Measurements from ENCODE around the gene NTSR2. TPM values are rescaled to one million over a fixed set of nuclear protein-coding genes. Genes with fewer than 3 reads are reported as not detected.

Gene NTSR2
- total RNA-seq, 1 experiment from 2014 or later = not detected

DNA sequence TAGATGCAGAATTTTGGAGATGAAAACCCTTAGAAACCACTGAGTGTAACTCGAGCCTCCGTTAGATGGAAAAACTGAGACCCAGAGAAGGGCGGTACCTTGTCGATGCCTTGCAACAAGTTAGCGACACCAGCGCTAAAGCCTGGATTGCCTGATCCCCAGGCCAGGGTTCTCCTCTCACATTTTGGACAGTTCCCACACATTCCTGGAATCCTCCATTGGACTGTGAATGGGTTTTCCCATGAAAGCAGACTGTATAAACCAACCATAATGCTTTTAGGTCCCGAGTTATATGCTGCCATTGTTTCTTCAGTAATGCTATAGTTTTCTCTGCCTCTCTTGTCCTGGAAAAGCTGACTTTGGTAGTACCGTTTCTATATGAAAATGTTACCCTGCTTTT, 39.3 kb upstream of the NTSR2 start:
- Mint-ChIP-seq H3K4me1 (ENCODE audit: low read depth, unreplicated experiment) (peaks cover 45% of the 10 kb centered on the region), H3K27me3 (ENCODE audit: unreplicated experiment) (no peaks in the 10 kb centered on the region), H3K9me3 (ENCODE audit: low read depth, unreplicated experiment) (peaks cover 8% of the 10 kb centered on the region), H3K36me3 (ENCODE audit: insufficient read depth, unreplicated experiment) (peaks cover 4% of the 10 kb centered on the region), H3K4me3 (ENCODE audit: low read depth, unreplicated experiment) (peak overlapping the region; percentile 9), H3K27ac (ENCODE audit: unreplicated experiment) (peak overlapping the region; percentile 15)
- CTCF ChIA-PET = interaction anchor here (2.3 kb wide), 1 partner anchor 29 kb away, joined by 11 read pairs; no protein-coding TSS in a partner anchor
- BruUV-seq (replicated peaks) = no TSS peak
- TF ChIP-seq, protein P1, sequence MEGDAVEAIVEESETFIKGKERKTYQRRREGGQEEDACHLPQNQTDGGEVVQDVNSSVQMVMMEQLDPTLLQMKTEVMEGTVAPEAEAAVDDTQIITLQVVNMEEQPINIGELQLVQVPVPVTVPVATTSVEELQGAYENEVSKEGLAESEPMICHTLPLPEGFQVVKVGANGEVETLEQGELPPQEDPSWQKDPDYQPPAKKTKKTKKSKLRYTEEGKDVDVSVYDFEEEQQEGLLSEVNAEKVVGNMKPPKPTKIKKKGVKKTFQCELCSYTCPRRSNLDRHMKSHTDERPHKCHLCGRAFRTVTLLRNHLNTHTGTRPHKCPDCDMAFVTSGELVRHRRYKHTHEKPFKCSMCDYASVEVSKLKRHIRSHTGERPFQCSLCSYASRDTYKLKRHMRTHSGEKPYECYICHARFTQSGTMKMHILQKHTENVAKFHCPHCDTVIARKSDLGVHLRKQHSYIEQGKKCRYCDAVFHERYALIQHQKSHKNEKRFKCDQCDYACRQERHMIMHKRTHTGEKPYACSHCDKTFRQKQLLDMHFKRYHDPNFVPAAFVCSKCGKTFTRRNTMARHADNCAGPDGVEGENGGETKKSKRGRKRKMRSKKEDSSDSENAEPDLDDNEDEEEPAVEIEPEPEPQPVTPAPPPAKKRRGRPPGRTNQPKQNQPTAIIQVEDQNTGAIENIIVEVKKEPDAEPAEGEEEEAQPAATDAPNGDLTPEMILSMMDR (IDR thresholded peaks at IDR 0.05; ENCODE audit: unreplicated experiment) = no peak
- DNase-seq = no peak
- intact Hi-C loops (cut with micrococcal nuclease; ENCODE audit: unreplicated experiment) = no loop called here

DNA sequence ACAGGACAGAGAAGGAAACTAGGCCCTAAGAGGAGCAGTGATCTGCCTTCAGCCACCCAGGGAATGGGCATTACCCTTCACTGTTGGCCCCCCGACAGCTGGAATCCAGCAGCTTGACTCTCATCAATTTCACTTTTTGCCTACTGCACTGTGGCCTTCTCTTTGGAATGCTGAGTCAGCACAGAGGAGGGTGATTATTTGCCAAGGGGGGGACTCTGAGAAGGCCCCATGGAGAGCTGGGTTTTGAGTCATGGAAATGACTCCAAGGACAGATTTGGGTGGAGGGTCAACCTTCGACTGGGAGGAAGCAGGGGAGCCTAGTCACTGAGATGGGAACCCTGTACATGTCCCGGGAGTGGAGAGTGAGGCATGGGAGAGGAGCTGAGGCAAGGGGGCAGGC, 38.1 kb upstream of the NTSR2 start:
- Mint-ChIP-seq H3K36me3 (ENCODE audit: insufficient read depth, unreplicated experiment) (peaks cover 4% of the 10 kb centered on the region), H3K4me1 (ENCODE audit: low read depth, unreplicated experiment) (peaks cover 55% of the 10 kb centered on the region), H3K27ac (ENCODE audit: unreplicated experiment) (peak overlapping the region; percentile 6), H3K27me3 (ENCODE audit: unreplicated experiment) (no peaks in the 10 kb centered on the region), H3K9me3 (ENCODE audit: low read depth, unreplicated experiment) (peaks cover 8% of the 10 kb centered on the region), H3K4me3 (ENCODE audit: low read depth, unreplicated experiment) (no peak overlapping the region)
- CTCF ChIA-PET = no interaction called here
- DNase-seq = no peak
- no TSS peak for BruUV-seq (replicated peaks)
- intact Hi-C loops (cut with micrococcal nuclease; ENCODE audit: unreplicated experiment) = no loop called here
- TF ChIP-seq, protein P1 (IDR thresholded peaks at IDR 0.05; ENCODE audit: unreplicated experiment) = no peak

DNA sequence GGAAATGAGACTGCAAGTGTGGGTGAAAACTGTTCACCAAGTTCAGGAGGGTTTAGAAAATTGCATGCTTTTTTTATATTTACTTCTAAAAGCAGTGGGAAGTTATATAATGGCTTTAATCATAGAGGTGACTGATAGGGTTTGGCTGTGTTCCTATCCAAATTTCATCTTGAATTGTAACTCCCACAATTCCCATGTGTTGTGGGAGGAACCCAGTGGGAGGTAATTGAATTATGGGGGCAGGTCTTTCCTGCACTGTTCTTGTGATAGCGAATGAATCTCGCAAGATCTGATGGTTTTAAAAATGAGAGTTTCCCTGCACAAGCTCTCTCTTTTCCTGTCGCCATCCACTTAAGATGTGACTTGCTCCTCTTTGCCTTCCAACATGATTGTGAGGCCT, 35.7 kb upstream of the NTSR2 start:
- CTCF ChIA-PET = interaction anchor here (1.1 kb wide), 1 partner anchor 33 kb away, joined by 3 read pairs; no protein-coding TSS in a partner anchor
- H3K27ac Mint-ChIP-seq (ENCODE audit: unreplicated experiment) = no peak overlapping the region
- no peak overlapping the region for H3K4me3 Mint-ChIP-seq (ENCODE audit: low read depth, unreplicated experiment)
- intact Hi-C loops (cut with micrococcal nuclease; ENCODE audit: unreplicated experiment) = no loop called here
- H3K36me3 Mint-ChIP-seq (ENCODE audit: insufficient read depth, unreplicated experiment) = no peaks in the 10 kb centered on the region
- no peaks in the 10 kb centered on the region for H3K27me3 Mint-ChIP-seq (ENCODE audit: unreplicated experiment)
- peaks cover 8% of the 10 kb centered on the region for H3K9me3 Mint-ChIP-seq (ENCODE audit: low read depth, unreplicated experiment)
- BruUV-seq (replicated peaks) = no TSS peak
- H3K4me1 Mint-ChIP-seq (ENCODE audit: low read depth, unreplicated experiment) = peaks cover 34% of the 10 kb centered on the region
- TF ChIP-seq, protein P1 (IDR thresholded peaks at IDR 0.05; ENCODE audit: unreplicated experiment) = no peak
- no peak for DNase-seq

DNA sequence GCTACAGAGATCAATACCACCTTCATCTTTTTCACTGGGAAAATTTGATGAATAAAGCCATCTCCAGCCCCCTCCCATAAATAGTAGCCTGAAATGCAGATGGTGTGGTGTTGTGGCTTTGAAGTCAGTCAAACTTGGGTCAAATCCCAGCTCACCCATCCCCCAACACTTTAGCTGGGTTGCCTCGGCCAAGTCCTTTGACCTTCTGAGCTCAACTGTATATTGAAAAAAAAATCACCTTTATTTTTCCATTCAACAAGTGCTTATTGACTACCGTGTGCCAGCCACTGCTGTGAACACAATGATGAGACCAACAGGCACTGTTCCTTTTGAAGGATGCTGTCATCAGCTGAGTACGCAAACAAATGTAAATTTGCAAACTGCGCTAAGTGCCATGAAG, 35.1 kb upstream of the NTSR2 start:
- no peaks in the 10 kb centered on the region for H3K27me3 Mint-ChIP-seq (ENCODE audit: unreplicated experiment)
- intact Hi-C loops (cut with micrococcal nuclease; ENCODE audit: unreplicated experiment) = no loop called here
- no peak overlapping the region for H3K4me3 Mint-ChIP-seq (ENCODE audit: low read depth, unreplicated experiment)
- H3K4me1 Mint-ChIP-seq (ENCODE audit: low read depth, unreplicated experiment) = peaks cover 27% of the 10 kb centered on the region
- no peak for DNase-seq
- TF ChIP-seq, protein P1 (IDR thresholded peaks at IDR 0.05; ENCODE audit: unreplicated experiment) = no peak
- no peak overlapping the region for H3K27ac Mint-ChIP-seq (ENCODE audit: unreplicated experiment)
- peaks cover 8% of the 10 kb centered on the region for H3K9me3 Mint-ChIP-seq (ENCODE audit: low read depth, unreplicated experiment)
- CTCF ChIA-PET = interaction anchor here (0.7 to 1.1 kb wide), 3 partner anchors 12 to 36 kb away, joined by 3 to 6 read pairs (median 3); no protein-coding TSS in a partner anchor
- no TSS peak for BruUV-seq (replicated peaks)
- H3K36me3 Mint-ChIP-seq (ENCODE audit: insufficient read depth, unreplicated experiment) = no peaks in the 10 kb centered on the region
